ENCODE measurements around the gene MIDN.

DNA sequence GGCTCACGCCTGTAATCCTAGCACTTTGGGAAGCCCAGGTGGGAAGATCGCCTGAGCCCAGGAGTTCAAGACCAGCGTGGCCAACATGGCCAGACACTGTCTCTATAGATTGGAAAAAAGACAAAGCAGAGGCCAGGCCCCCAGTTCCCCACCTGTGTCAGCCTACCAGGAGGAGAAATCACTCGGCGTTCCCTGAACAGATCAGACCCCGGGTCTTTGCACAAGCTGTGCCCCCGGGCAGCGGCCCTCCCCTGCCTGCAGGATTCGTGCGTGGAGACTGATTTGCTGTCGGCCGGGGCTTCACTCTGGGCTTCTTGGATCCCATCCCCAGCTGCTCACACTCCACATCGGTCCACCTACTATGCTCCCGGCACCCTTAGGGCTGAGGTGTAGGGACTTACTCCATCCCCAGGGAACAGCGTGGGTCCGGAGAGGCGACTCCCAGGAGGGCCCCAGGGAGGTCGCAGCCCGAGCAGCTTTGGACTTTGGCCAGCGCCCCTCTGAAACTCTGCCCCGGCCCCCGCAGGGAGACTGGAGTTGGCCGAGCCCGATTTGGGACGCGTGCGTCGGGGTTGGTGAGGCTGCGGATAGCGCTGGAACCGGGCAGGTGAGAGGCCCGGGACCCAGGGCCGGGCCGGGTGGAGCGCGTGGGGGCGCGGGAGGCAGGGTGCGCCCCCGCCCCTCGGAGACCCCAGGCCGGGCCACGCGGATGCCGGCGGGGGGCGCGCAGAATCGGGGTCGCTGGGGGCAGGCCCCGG lies 36.8 kb downstream of the MIDN start:
- no peak for TF ChIP-seq POLR2A (IDR thresholded peaks at IDR 0.05; ENCODE audit: low read length)
- TF ChIP-seq GATA1 (IDR thresholded peaks at IDR 0.05; ENCODE audit: low read depth, low read length): no peak
